ENCODE results near the gene EHD1.

DNA sequence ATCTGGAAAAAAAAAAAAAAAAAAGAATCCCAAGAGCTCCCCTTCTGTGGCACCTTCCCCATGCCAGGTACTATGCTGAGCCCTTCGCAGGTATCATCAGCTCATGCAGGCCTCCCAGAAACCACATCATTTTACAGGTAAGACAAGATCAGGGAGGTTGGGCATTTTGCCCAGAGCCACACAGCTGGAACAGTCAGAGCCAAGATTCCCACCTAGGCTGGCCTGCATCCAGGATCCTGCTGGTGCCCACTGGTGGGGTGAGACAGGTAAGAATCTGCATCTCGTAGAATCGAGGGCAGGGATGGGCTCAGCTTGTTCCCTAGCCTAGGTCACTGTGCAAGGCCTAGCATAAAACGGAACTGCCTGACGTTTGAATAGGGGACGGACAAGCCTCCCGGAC is 52.4 kb downstream of the EHD1 start:
- TF ChIP-seq, protein P1, sequence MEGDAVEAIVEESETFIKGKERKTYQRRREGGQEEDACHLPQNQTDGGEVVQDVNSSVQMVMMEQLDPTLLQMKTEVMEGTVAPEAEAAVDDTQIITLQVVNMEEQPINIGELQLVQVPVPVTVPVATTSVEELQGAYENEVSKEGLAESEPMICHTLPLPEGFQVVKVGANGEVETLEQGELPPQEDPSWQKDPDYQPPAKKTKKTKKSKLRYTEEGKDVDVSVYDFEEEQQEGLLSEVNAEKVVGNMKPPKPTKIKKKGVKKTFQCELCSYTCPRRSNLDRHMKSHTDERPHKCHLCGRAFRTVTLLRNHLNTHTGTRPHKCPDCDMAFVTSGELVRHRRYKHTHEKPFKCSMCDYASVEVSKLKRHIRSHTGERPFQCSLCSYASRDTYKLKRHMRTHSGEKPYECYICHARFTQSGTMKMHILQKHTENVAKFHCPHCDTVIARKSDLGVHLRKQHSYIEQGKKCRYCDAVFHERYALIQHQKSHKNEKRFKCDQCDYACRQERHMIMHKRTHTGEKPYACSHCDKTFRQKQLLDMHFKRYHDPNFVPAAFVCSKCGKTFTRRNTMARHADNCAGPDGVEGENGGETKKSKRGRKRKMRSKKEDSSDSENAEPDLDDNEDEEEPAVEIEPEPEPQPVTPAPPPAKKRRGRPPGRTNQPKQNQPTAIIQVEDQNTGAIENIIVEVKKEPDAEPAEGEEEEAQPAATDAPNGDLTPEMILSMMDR (IDR thresholded peaks at IDR 0.05): no peak
- no peak for TF ChIP-seq EP300 (IDR thresholded peaks at IDR 0.05)
- no peak for TF ChIP-seq POLR2A (IDR thresholded peaks at IDR 0.05)
